IMR-90 (cell line): ENCODE data around the gene MRPL58.
A peak's percentile ranks its signal among the peaks of the same experiment; 100 is the strongest.

Source experiments
- BHLHE40 ChIP-seq: fragments of 150-350 bp; IDR thresholded peaks from 2 replicates; pipeline ENCODE4 v1.6.1; 2016; ENCODE audit warnings: mild to moderate bottlenecking, low read depth, low read length
- CEBPB ChIP-seq: IDR thresholded peaks from 2 replicates; pipeline ENCODE4 v1.6.1; 2012; ENCODE audit warnings: low read depth, low read length, improper control_type of control experiment
- CTCF ChIP-seq: conservative IDR thresholded peaks from 2 replicates; pipeline ENCODE4 v1.5.1; 2012; ENCODE audit warnings: mild to moderate bottlenecking, low read depth, low read length, improper control_type of control experiment
- MAFK ChIP-seq: IDR thresholded peaks from 2 replicates; pipeline ENCODE4 v1.6.1; 2012; ENCODE audit warnings: low read depth, low read length, improper control_type of control experiment
- MAZ ChIP-seq: IDR thresholded peaks from 2 replicates; pipeline ENCODE4 v1.6.1; 2012; ENCODE audit warnings: low read depth, mild to moderate bottlenecking, low read length, improper control_type of control experiment, moderate library complexity, borderline replicate concordance
- MXI1 ChIP-seq: IDR thresholded peaks from 2 replicates; pipeline ENCODE4 v1.6.1; 2012; ENCODE audit warnings: low read depth, mild to moderate bottlenecking, low read length, moderate library complexity, borderline replicate concordance
- POLR2A ChIP-seq: IDR thresholded peaks from 2 replicates; pipeline ENCODE4 v1.6.1; 2012; ENCODE audit warnings: mild to moderate bottlenecking, low read depth, low read length
- RAD21 ChIP-seq: IDR thresholded peaks from 2 replicates; pipeline ENCODE4 v1.6.1; 2012; ENCODE audit warnings: low read length, improper control_type of control experiment
- RCOR1 ChIP-seq: IDR thresholded peaks from 2 replicates; pipeline ENCODE4 v1.6.1; 2012; ENCODE audit warnings: mild to moderate bottlenecking, low read length, improper control_type of control experiment; ENCODE audit not compliant: insufficient replicate concordance
- RFX5 ChIP-seq: IDR thresholded peaks from 2 replicates; pipeline ENCODE4 v1.8.0; 2012; ENCODE audit warnings: low read depth, mild to moderate bottlenecking, low read length, moderate library complexity
- USF2 ChIP-seq: fragments of 150-350 bp; IDR thresholded peaks from 2 replicates; pipeline ENCODE4 v1.6.1; 2017; ENCODE audit warnings: mild to moderate bottlenecking, antibody characterized with exemption, low read length, low read depth

- TF ChIP-seq RCOR1 (peak; percentile 37), MXI1 (peak; percentile 82), CTCF (peak; percentile 58), USF2 (no peak; the same call in 1 of the 2 replicates), MAZ (peak; percentile 73), POLR2A (peak; percentile 81), BHLHE40 (no peak), MAFK (no peak), RFX5 (no peak), RAD21 (peak; percentile 45), CEBPB (0 out of 2 replicates have a peak, but pooled peaks have one; percentile 5)
Measured at GRCh38 chr17:75012346-75013091, at the start of gene MRPL58.
